SK-N-SH treated with all-trans-retinoic acid at 6 μM for 48 hours (cell line): Measurements from ENCODE around the gene MRPL41.

Experiments used
- ATAC-seq: fragments of 200-7000 bp; cut with Tn5 transposase; 3 replicates; pipeline ENCODE4 v1.9.1; 2020; ENCODE audit warnings: mild to moderate bottlenecking, moderate library complexity
- ARNTL ChIP-seq: fragments of 450-650 bp; formaldehyde crosslinking; IDR thresholded peaks from 2 replicates; pipeline ENCODE4 v1.5.0; 2020; ENCODE audit warnings: low read depth, mild to moderate bottlenecking, moderate library complexity, borderline replicate concordance
- BACH2 ChIP-seq: fragments of 250-450 bp; sonication (Bioruptor Pico); IDR thresholded peaks from 2 replicates; pipeline ENCODE4 v1.9.0; 2021; ENCODE audit warnings: mild to moderate bottlenecking, borderline replicate concordance
- CREB5 ChIP-seq: fragments of 250-450 bp; sonication (Bioruptor Pico); IDR thresholded peaks from 2 replicates; pipeline ENCODE4 v1.5.1; 2020; ENCODE audit warnings: low read depth, mild to moderate bottlenecking, moderate library complexity
- CSDC2 ChIP-seq: fragments of 250-450 bp; sonication (Bioruptor Pico); IDR thresholded peaks from 2 replicates; pipeline ENCODE4 v1.5.0; 2020; ENCODE audit warnings: mild to moderate bottlenecking, moderate library complexity
- CSRNP3 ChIP-seq: fragments of 250-450 bp; sonication (Bioruptor Pico); IDR thresholded peaks from 2 replicates; pipeline ENCODE4 v1.5.1; 2021; ENCODE audit warnings: mild to moderate bottlenecking, moderate library complexity
- ESRRG ChIP-seq: fragments of 250-450 bp; sonication (Bioruptor Pico); IDR thresholded peaks from 2 replicates; pipeline ENCODE4 v1.6.1; 2021; ENCODE audit warnings: mild to moderate bottlenecking
- OSR1 ChIP-seq: fragments of 250-450 bp; sonication (Bioruptor Pico); IDR thresholded peaks from 2 replicates; pipeline ENCODE4 v1.8.0; 2022; ENCODE audit warnings: moderate library complexity, mild to moderate bottlenecking, inconsistent platforms
- PATZ1 ChIP-seq: fragments of 250-450 bp; sonication (Bioruptor Pico); IDR thresholded peaks from 2 replicates; pipeline ENCODE4 v1.8.0; 2020; ENCODE audit warnings: mild to moderate bottlenecking, moderate library complexity, borderline replicate concordance
- POU6F1 ChIP-seq: fragments of 250-450 bp; sonication (Bioruptor Pico); IDR thresholded peaks from 2 replicates; pipeline ENCODE4 v1.8.0; 2021; ENCODE audit warnings: low read depth, mild to moderate bottlenecking, moderate library complexity, borderline replicate concordance
- PPARA ChIP-seq: fragments of 250-450 bp; sonication (Bioruptor Pico); IDR thresholded peaks from 2 replicates; pipeline ENCODE4 v1.5.0; 2020; ENCODE audit warnings: mild to moderate bottlenecking, borderline replicate concordance
- RARB ChIP-seq: fragments of 250-450 bp; sonication (Bioruptor Pico); IDR thresholded peaks from 2 replicates; pipeline ENCODE4 v1.8.0; 2021; ENCODE audit warnings: mild to moderate bottlenecking, moderate library complexity
- SNAI2 ChIP-seq: fragments of 250-450 bp; sonication (Bioruptor Pico); IDR thresholded peaks from 2 replicates; pipeline ENCODE4 v1.5.0; 2020; ENCODE audit warnings: mild to moderate bottlenecking, moderate library complexity
- TCF4 ChIP-seq: fragments of 250-450 bp; sonication (Bioruptor Pico); IDR thresholded peaks from 2 replicates; pipeline ENCODE4 v1.8.0; 2021; ENCODE audit warnings: mild to moderate bottlenecking, moderate library complexity, borderline replicate concordance
- TOX ChIP-seq: fragments of 250-450 bp; sonication (Bioruptor Pico); IDR thresholded peaks from 2 replicates; pipeline ENCODE4 v1.8.0; 2021; ENCODE audit warnings: mild to moderate bottlenecking, moderate library complexity, borderline replicate concordance
- TSHZ2 ChIP-seq: fragments of 250-450 bp; sonication (Bioruptor Pico); IDR thresholded peaks from 2 replicates; pipeline ENCODE4 v1.5.0; 2020; ENCODE audit warnings: mild to moderate bottlenecking, moderate library complexity
- ZC3H10 ChIP-seq: fragments of 250-450 bp; sonication (Bioruptor Pico); IDR thresholded peaks from 2 replicates; pipeline ENCODE4 v1.5.1; 2021; ENCODE audit warnings: mild to moderate bottlenecking, moderate library complexity
- ZFP3 ChIP-seq: fragments of 250-450 bp; sonication (Bioruptor Pico); IDR thresholded peaks from 2 replicates; pipeline ENCODE4 v1.5.0; 2020; ENCODE audit warnings: mild to moderate bottlenecking, moderate library complexity
- ZNF565 ChIP-seq: fragments of 450-650 bp; formaldehyde crosslinking; conservative IDR thresholded peaks from 2 replicates; pipeline ENCODE4 v1.5.0; 2020; ENCODE audit warnings: low read depth, mild to moderate bottlenecking, moderate library complexity
- ZNF70 ChIP-seq: fragments of 450-650 bp; formaldehyde crosslinking; IDR thresholded peaks from 2 replicates; pipeline ENCODE4 v1.5.0; 2020; ENCODE audit warnings: mild to moderate bottlenecking, moderate library complexity
- ZNF8 ChIP-seq: fragments of 450-650 bp; formaldehyde crosslinking; IDR thresholded peaks from 2 replicates; pipeline ENCODE4 v1.5.0; 2020; ENCODE audit warnings: mild to moderate bottlenecking, moderate library complexity

Gene MRPL41

GRCh38 chr9:137538058-137538457, 13.6 kb upstream of the MRPL41 start:
- no peak for TF ChIP-seq CREB5 (CRISPR knock-in tag)
- TF ChIP-seq CSDC2 (CRISPR knock-in tag): no peak
- TF ChIP-seq OSR1 (CRISPR knock-in tag): no peak
- TF ChIP-seq ZNF565 (CRISPR knock-in tag): no peak
- TF ChIP-seq TSHZ2: no peak
- TF ChIP-seq ESRRG: no peak
- no peak for TF ChIP-seq PPARA (CRISPR knock-in tag)
- TF ChIP-seq ARNTL (CRISPR knock-in tag): no peak
- TF ChIP-seq ZNF8 (CRISPR knock-in tag): no peak
- TF ChIP-seq PATZ1 (CRISPR knock-in tag): no peak
- no peak for ATAC-seq

GRCh38 chr9:137540536-137540935, 11.1 kb upstream of the MRPL41 start:
- no peak for ATAC-seq
- TF ChIP-seq OSR1 (CRISPR knock-in tag): no peak
- TF ChIP-seq TCF4 (CRISPR knock-in tag): no peak
- no peak for TF ChIP-seq ZNF70
- no peak for TF ChIP-seq ZC3H10 (CRISPR knock-in tag)
- no peak for TF ChIP-seq ZFP3
- no peak for TF ChIP-seq ARNTL (CRISPR knock-in tag)
- no peak for TF ChIP-seq BACH2
- TF ChIP-seq SNAI2 (CRISPR knock-in tag): no peak
- TF ChIP-seq CSRNP3 (CRISPR knock-in tag): no peak
- no peak for TF ChIP-seq ZNF8 (CRISPR knock-in tag)
- no peak for TF ChIP-seq RARB (CRISPR knock-in tag)
- TF ChIP-seq POU6F1: no peak
- TF ChIP-seq CSDC2 (CRISPR knock-in tag): no peak
- TF ChIP-seq CREB5 (CRISPR knock-in tag): no peak
- no peak for TF ChIP-seq ZNF565 (CRISPR knock-in tag)
- no peak for TF ChIP-seq PPARA (CRISPR knock-in tag)
- TF ChIP-seq ESRRG: no peak
- TF ChIP-seq TOX: no peak
- TF ChIP-seq PATZ1 (CRISPR knock-in tag): no peak
- TF ChIP-seq TSHZ2: no peak
